GM12878 (cell line): Measurements from ENCODE around the gene NEK1. TPM values are rescaled to one million over a fixed set of nuclear protein-coding genes. Genes with fewer than 3 reads are reported as not detected.

ENCODE experiments used
- ATF3 ChIP-seq: IDR thresholded peaks from 2 replicates; pipeline ENCODE4 v1.6.1; 2011; ENCODE audit warnings: low read depth, mild to moderate bottlenecking, low read length, moderate library complexity, borderline replicate concordance; ENCODE audit errors: extremely low read depth
- BACH1 ChIP-seq: fragments of 450-650 bp; IDR thresholded peaks from 2 replicates; pipeline ENCODE4 v1.6.1; 2017; ENCODE audit warnings: mild to moderate bottlenecking, borderline replicate concordance
- BRCA1 ChIP-seq: IDR thresholded peaks from 2 replicates; pipeline ENCODE4 v1.6.1; 2011; ENCODE audit warnings: low read depth, low read length, improper control_type of control experiment
- CHD2 ChIP-seq: IDR thresholded peaks from 2 replicates; pipeline ENCODE4 v1.6.1; 2011; ENCODE audit warnings: low read depth, low read length, improper control_type of control experiment, borderline replicate concordance
- CREM ChIP-seq: IDR thresholded peaks from 2 replicates; pipeline ENCODE4 v1.6.1; 2014; ENCODE audit warnings: antibody characterized with exemption, low read depth
- ELK1 ChIP-seq: IDR thresholded peaks from 2 replicates; pipeline ENCODE4 v1.6.1; 2012; ENCODE audit warnings: low read depth, low read length, improper control_type of control experiment
- FOXK2 ChIP-seq: fragments of 450-650 bp; IDR thresholded peaks from 2 replicates; pipeline ENCODE4 v1.6.1; 2017; ENCODE audit warnings: mild to moderate bottlenecking, moderate library complexity
- HDAC6 ChIP-seq: fragments of 200-600 bp; sonication (generic); IDR thresholded peaks from one replicate; pipeline ENCODE4 v1.8.0; 2017; ENCODE audit warnings: antibody characterized with exemption; ENCODE audit not compliant: unreplicated experiment
- HDGF ChIP-seq: fragments of 450-650 bp; IDR thresholded peaks from 2 replicates; pipeline ENCODE4 v1.6.1; 2016; ENCODE audit warnings: antibody characterized with exemption
- MEF2A ChIP-seq: IDR thresholded peaks from 2 replicates; pipeline ENCODE4 v1.6.1; 2011; ENCODE audit warnings: low read depth, mild to moderate bottlenecking, low read length, moderate library complexity; ENCODE audit not compliant: insufficient read depth
- MEF2B ChIP-seq: fragments of 450-650 bp; IDR thresholded peaks from 2 replicates; pipeline ENCODE4 v1.6.1; 2018; ENCODE audit warnings: mild to moderate bottlenecking, moderate library complexity; ENCODE audit not compliant: partially characterized antibody, poor library complexity, severe bottlenecking
- NFIC ChIP-seq: IDR thresholded peaks from 2 replicates; pipeline ENCODE4 v1.6.1; 2012; ENCODE audit warnings: low read depth, mild to moderate bottlenecking, inconsistent platforms, low read length, moderate library complexity
- NFXL1 ChIP-seq: fragments of 450-650 bp; IDR thresholded peaks from 2 replicates; pipeline ENCODE4 v1.6.1; 2017; ENCODE audit warnings: antibody characterized with exemption, mild to moderate bottlenecking, borderline replicate concordance
- NFYB ChIP-seq: IDR thresholded peaks from 2 replicates; pipeline ENCODE4 v1.6.1; 2011; ENCODE audit warnings: low read depth, mild to moderate bottlenecking, low read length, improper control_type of control experiment, moderate library complexity; ENCODE audit not compliant: insufficient read depth
- POLR2A ChIP-seq: IDR thresholded peaks from 2 replicates; pipeline ENCODE4 v1.6.1; 2011; ENCODE audit warnings: low read depth, mild to moderate bottlenecking, low read length
- POLR2AphosphoS2 ChIP-seq: IDR thresholded peaks from 2 replicates; pipeline ENCODE4 v1.6.1; 2011; ENCODE audit warnings: low read depth, mild to moderate bottlenecking, low read length, improper control_type of control experiment, moderate library complexity
- POU2F2 ChIP-seq: IDR thresholded peaks from 3 replicates; pipeline ENCODE4 v1.6.1; 2011; ENCODE audit warnings: low read depth, mild to moderate bottlenecking, low read length, borderline replicate concordance
- RELA ChIP-seq: fragments of 450-650 bp; IDR thresholded peaks from 2 replicates; pipeline ENCODE4 v1.8.0; 2014; ENCODE audit warnings: borderline replicate concordance; ENCODE audit not compliant: partially characterized antibody
- RUNX3 ChIP-seq: IDR thresholded peaks from 2 replicates; pipeline ENCODE4 v1.6.1; 2012; ENCODE audit warnings: low read length, inconsistent platforms
- SIX5 ChIP-seq: IDR thresholded peaks from 2 replicates; pipeline ENCODE4 v1.6.1; 2011; ENCODE audit warnings: mild to moderate bottlenecking, low read depth, low read length, moderate library complexity; ENCODE audit not compliant: severe bottlenecking
- TAF1 ChIP-seq: IDR thresholded peaks from 2 replicates; pipeline ENCODE4 v1.6.1; 2011; ENCODE audit warnings: mild to moderate bottlenecking, low read depth, low read length, borderline replicate concordance
- TARDBP ChIP-seq: IDR thresholded peaks from 2 replicates; pipeline ENCODE4 v1.6.1; 2016; ENCODE audit warnings: borderline replicate concordance
- YY1 ChIP-seq: IDR thresholded peaks from 2 replicates; pipeline ENCODE4 v1.6.1; 2011; ENCODE audit warnings: low read depth, mild to moderate bottlenecking, low read length
- ZNF384 ChIP-seq: IDR thresholded peaks from 2 replicates; pipeline ENCODE4 v1.6.1; 2012; ENCODE audit warnings: low read depth, mild to moderate bottlenecking, low read length, improper control_type of control experiment, borderline replicate concordance
- ZZZ3 ChIP-seq: IDR thresholded peaks from 2 replicates; pipeline ENCODE4 v1.6.1; 2011; ENCODE audit warnings: low read depth; ENCODE audit not compliant: control insufficient read depth, insufficient read length
- polyA plus RNA-seq, 11 experiments: library from polyadenylated mRNA; depleted of rRNA in 4 of 11; unstranded in 6 of 11; stranded (reverse) in 5 of 11; fragments of >200 nt; fragmentation: Nextera tagmentation in 4 of 11; fragmentation: Illumina TruSeq in 1 of 11; extraction: Ambion mirVana in 4 of 11; extraction: Trizol in 1 of 11; gene quantifications; 1 replicate in 1 of 11; 2 replicates in 10 of 11; pipeline versions ENCODE4 v1.2.1 to v1.2.3, GENCODE V29; 2011 to 2016; ENCODE audit warnings: inconsistent platforms in 2 of 11, missing spikeins in 2 of 11, low read depth in 1 of 11
- total RNA-seq, 4 experiments: library from RNA; depleted of rRNA in 3 of 4; stranded (reverse); fragments of >200 nt in 3 of 4; fragmentation: Illumina TruSeq in 1 of 4; extraction: Trizol in 1 of 4; gene quantifications; 2 replicates each; pipeline versions ENCODE4 v1.2.1 to v1.2.3, GENCODE V29; 2013 to 2021
- TF ChIP-seq, protein P1 (sequence below): IDR thresholded peaks from 2 replicates; pipeline ENCODE4 v1.6.1; 2012; ENCODE audit warnings: mild to moderate bottlenecking, low read depth, low read length

Gene NEK1
- total and polyA plus RNA-seq, 10 of the 15 experiments (the other 5 are each of a cell fraction or from before 2014, with no cell fraction given), result 4.9 to 16.1 (median 7.5) TPM

DNA sequence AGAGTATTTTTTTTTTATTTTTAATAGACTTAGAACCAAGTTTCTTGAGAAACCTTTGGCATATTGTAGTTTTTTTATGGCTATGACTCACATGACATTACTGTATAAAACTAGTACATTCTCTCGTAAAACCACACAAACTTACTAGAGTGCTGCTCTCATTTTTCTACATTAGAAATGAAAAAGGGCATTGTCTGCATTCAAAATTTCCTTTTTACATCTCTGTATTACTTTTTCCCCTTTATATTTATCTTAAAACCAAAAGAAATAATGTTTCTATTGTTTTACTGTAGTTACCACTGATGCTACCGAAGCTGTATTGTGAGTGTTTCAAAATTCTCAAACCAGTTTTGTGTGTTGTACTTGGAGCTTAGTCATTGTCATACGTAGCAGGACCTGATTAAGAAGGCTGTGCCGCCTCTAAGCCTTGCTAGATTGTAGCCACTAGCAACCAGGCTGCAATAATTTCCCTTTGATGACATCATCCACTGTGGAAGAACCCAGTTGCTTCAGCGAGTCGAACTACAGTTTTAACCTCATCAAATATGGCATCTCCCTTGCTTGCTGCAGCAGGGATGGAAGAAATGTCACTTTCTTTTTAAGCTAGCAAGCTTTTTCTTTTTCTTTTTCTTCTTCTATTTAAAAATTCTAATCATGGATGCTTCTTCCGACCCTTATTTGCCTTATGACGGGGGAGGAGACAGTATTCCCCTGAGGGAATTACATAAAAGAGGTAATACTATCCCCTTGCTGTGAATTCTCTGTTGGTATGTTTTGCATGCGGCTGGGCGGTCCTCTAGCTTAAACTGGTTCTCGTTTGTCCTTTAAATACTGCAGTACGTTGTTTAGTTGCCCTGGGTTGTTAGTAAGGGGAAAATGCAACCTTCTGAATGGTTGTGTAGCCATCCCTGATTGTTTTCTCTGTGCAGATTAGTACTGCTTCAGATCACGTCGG is 47.6 kb upstream of the NEK1 start (continued):
- TF ChIP-seq ELK1, result no peak
- peak; percentile 20; the same call in 1 of the 2 replicates for TF ChIP-seq TAF1
- TF ChIP-seq MEF2A, result no peak
- TF ChIP-seq SIX5, result peak; percentile 9
- peak; percentile 11 for TF ChIP-seq RELA
- TF ChIP-seq ATF3, result no peak
- no peak for TF ChIP-seq NFIC
- no peak for TF ChIP-seq TARDBP
- TF ChIP-seq NFYB, result no peak
- 0 out of 3 replicates have a peak, but pooled peaks have one; percentile 15 for TF ChIP-seq POU2F2
- 0 out of 2 replicates have a peak, but pooled peaks have one; percentile 36 for TF ChIP-seq POLR2A
- no peak for TF ChIP-seq CHD2
- no peak for TF ChIP-seq BACH1
- TF ChIP-seq MEF2B, result peak; percentile 89
- TF ChIP-seq BRCA1, result no peak
- TF ChIP-seq, protein P1, sequence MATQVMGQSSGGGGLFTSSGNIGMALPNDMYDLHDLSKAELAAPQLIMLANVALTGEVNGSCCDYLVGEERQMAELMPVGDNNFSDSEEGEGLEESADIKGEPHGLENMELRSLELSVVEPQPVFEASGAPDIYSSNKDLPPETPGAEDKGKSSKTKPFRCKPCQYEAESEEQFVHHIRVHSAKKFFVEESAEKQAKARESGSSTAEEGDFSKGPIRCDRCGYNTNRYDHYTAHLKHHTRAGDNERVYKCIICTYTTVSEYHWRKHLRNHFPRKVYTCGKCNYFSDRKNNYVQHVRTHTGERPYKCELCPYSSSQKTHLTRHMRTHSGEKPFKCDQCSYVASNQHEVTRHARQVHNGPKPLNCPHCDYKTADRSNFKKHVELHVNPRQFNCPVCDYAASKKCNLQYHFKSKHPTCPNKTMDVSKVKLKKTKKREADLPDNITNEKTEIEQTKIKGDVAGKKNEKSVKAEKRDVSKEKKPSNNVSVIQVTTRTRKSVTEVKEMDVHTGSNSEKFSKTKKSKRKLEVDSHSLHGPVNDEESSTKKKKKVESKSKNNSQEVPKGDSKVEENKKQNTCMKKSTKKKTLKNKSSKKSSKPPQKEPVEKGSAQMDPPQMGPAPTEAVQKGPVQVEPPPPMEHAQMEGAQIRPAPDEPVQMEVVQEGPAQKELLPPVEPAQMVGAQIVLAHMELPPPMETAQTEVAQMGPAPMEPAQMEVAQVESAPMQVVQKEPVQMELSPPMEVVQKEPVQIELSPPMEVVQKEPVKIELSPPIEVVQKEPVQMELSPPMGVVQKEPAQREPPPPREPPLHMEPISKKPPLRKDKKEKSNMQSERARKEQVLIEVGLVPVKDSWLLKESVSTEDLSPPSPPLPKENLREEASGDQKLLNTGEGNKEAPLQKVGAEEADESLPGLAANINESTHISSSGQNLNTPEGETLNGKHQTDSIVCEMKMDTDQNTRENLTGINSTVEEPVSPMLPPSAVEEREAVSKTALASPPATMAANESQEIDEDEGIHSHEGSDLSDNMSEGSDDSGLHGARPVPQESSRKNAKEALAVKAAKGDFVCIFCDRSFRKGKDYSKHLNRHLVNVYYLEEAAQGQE, result no peak
- no peak for TF ChIP-seq FOXK2
- TF ChIP-seq CREM, result peak; percentile 88
- TF ChIP-seq HDGF, result peak; percentile 62; the same call in 1 of the 2 replicates
- TF ChIP-seq YY1, result peak; percentile 85
- TF ChIP-seq RUNX3, result peak; percentile 55
- TF ChIP-seq ZZZ3, result no peak
- no peak for TF ChIP-seq ZNF384
- TF ChIP-seq HDAC6, result no peak
- no peak for TF ChIP-seq POLR2AphosphoS2
- no peak for TF ChIP-seq NFXL1
